Fibroblast of peridontal ligament (primary cell): Measurements from ENCODE around the gene HOXB7.

Experiments
- DNase-seq: peaks from one replicate; pipeline ENCODE4 v3.0.0-alpha.2; 2010; ENCODE audit errors: extremely low read depth

Gene HOXB7

DNA sequence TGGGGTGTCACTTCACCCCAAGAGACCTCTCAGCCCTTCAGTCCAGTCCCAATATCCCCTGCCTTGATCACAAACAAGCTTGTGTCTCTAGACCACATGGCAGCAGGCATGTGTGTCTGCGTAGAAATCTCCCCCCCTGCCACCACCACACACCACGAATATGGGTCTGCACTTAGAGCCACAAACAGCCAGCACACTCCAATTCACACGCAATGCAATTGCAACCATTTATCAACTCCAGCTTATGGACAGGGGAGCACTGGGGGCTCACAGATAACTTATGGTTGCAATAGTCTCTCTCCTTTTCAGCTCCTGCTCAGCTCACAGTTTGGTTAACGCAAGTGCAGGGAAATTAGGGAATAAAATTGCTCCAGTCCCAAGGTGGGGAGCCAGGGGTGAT, 12.8 kb upstream of the HOXB7 start:
- no peak for DNase-seq

DNA sequence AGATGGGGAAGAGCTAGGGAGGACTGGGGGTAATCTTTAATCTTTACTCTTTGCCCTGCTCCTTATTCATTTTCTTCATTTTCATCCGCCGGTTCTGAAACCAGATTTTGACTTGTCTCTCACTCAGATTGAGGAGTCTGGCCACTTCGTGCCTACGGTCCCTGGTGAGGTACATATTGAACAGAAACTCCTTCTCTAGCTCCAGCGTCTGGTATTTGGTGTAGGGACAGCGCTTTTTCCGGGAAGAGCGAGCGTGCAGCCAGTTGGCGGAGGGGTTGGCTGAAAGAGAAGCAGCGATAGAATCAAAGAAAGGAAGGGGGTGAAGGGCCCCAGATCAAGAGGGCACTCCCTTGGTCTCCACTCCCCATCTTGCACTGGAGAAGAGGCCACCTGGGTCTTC, 12.0 kb upstream of the HOXB7 start:
- no peak for DNase-seq

DNA sequence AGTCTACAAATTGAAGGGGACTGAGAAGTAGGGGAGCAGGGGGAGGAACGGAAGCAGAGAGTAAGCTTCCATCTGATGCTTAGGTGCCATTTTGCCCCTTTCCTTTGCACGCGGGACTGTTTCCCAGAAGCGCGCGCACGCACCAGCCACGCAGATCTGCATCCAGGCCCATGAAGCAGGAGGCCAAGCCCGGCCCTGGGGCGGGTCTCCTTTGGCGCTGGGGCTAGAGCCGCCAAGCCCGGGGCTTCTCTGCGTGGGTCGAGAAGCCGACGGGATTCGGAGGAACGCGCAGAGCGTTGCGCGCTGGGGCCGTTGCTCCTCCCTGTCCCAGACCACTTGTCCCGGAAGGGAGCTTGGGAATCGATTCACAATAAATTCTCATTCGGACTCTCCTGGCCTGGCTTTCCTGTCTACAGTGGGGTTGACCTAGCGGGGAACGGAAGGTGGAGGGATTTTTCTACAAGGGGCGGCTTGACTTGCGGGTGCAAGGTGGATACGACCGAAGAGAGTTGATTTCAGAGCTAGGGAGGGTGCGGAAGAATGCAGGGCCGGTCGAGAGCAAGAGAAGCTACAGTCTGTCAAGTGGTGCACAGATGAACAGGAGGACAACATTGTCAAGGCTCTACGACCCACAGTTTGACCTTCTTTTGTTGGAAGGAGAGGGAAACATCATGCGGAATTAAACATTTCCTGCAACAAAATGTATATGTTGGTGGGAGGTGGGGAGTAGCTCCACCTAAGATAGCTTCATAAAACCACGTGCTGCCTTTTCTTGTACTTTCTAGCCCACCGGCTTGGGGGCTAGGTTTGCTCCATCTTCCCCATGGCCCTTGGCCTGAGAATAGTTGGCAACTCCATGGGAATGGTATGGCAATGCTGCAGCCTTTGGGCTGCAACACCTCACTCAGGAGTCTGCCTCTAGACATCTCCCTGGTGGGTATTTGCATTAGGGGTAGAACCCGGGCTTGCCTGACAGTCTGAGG, 10.9 kb upstream of the HOXB7 start:
- no peak for DNase-seq

DNA sequence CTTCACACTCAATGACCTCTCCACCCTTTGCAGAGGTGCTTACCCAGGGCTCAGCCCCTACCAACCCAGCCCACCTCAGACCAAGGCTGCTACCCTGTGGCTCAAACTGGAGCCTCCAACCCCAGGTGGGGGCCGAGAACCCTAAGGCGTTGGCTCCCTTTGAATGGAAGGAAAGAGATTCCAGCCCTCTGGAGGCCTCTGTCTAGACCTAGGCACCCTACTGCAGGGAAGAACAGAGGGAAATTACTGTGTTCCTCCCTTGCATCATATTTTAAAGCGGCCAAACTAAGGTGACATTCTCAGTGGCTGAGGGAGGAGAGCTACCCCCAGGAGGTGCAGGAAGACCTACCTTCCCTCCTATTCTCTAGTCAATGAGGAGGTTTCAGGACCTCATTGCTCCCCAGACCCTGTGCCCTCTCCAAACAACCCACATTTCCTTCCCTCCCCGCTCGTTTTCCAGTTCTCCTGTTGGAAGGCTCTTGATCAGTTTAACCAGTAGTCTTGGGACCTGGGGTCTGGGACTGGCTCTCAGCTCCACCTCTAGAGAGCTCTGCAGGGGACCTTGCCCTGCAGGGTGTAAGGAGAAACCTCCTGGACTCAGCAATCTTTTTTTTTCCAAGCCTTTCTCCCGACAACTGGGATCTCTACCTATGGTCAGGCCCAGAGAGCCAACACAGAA, 9.8 kb upstream of the HOXB7 start:
- DNase-seq, result no peak

DNA sequence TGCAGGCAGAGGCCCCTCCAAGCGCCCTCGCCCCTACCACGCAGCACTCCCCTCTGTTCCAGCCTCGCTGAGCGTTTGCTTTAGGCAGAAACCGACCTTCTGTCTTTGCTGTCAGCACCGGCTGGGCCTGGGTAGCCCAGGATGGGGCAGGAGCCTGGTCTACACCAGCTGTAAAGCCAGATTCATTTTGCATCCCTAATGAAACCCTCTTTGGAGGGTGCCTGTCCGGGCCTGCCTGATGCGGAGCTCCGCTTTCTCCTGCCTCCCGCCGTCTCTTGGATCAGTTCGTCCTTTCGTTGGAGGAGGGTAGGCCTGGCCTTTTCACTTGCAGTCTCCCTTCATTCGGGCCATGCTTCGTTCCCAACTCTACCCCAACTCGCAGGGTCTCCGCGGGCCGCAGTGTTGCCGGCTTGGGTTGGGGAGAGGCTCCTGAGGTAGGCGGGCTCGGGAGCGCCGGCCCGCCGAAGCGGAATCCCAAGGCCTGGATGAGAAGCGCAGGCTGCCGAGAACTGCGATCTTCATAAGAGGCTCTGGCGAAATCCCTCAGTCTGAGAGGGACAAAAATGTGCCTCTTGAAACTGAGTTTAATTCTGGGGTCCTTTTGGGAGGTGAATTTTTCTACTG, 9.1 kb upstream of the HOXB7 start:
- no peak for DNase-seq

DNA sequence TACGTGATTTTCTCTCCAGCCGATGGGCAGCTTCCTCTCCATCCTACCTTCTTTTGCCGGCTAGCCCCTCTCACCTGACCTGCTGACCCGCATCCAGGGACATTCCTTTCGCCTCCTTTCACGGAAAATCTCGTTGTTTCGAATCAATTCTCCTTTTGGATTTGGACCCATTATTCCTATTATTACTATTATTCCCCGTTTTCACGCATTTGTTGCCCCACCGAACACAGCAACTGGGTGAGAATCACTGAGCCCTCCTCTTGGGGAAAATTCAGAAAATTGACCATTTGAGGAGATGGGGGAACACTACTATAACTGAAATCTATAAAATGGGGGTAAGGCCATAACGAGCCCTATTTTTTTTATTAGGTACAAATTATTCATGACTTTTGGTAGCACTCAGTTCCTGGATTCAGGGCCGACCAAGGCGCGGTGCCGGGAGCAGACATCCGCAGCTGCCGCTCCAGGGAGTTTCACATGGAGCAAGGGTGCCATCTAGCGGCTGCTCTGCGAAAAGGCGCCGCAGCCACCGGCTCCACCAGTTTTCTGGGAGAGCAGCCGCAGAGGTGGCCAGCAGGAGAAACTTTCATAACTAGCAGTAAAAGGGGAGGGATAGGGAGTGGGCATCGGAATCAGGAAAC, 7.6 kb upstream of the HOXB7 start:
- peak; percentile 75 for DNase-seq

DNA sequence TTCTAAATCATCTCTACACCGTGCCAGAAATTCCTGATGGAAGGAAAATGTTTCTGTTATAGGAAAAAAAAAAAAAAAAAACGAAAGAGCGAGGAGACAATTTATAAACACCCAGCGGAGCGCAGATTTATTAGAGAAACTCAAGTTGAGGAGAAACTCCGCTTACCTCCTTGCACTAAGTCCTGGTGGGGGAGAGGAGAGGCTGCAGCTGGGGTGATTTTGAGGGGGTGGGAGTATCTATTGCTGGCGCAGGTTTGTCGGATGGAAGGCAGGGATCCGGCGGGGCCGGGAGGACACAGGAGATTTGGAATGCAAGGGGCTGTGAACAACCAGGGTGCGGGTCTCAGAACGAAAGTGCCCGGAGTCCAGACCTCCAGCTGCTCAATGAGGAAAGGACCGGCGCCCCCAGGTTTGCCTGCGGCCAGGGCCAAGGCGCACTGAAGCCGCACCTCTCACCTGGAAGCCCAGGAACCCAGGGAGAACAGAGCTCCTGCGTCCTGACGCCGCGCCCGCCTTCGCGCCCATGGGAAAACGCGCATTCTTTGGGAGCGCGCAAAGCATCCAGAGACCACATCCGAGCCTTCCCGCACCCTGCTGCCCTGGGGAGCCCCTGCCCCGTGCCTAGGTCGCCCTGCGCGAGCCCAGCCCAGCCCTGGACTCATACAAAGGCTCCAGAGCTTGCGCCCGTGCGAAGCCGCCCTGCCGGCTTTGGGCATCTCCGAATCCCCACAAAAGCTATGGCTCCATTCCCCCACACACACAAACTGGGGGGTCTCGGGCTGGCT, 6.8 kb upstream of the HOXB7 start:
- DNase-seq, result no peak

DNA sequence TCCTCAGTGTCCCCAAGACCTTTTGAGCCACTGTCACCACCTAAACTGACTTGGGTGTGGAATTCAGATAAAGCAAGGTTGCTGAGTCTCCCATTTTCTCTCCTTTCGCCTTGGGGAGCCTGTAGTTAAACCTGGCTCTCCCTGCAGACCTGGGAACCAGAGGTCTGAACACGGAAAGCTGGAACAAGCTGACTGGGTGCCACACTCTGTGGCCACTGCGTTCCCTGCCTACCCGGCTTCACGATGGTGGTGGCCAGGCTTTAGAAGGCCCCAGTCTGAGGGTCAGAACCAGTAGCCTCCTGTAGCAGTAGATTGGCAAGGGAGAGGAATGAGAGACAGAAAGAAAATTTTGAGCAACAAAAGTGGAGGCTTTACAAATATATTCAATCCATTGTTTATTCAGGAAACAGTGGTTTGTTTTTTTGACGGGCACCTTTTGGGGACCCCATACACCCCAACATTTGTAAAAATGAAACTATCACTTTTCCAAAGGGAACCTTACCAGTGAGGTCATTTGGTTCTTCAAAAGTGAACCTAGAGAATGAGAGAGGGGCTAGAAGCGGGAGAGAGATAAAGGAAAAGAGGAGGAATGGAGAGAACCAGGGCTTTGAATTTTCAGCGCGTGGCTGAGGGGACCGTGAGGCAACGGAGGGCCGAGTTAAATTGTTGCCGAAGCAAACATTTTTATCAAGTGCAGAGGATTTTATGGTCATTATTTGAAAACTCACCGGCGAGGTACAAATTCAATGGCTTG, 6.1 kb upstream of the HOXB7 start:
- DNase-seq, result no peak

DNA sequence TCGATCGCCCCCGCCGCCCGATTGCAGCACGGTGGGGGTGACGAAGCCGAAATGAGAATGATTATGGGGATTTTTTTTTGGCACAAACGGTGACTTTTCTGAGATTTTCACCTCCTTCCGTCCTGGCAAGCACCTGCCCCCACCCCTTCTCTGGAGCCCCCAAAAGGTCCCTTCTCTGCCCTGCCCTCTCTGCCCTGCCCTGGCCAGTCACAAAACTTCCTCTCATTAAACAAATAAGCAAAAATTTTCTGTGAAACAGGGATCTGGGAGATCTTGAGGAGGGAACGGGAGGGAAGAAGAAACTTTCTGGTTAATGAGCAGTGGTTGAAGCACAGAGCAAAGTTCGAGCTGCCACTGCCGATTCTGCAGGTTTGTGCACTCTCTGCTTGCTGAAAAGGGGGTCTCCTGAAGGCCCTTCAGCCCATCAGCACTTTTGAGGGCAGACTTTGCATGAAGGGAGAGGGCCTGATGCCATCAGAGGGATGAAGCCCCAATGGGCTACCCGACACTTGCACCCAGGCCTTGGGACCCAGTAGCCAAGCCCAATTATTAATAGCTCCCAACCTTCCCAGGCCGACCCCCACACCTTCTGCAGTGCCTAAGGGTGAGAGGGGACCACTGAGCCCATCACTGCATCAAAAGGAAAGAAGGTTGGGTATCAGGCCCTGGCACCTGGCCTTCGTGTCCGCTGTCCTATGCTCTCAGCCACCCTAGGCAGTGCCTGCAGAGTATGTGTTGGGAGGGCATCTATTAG, 5.3 kb upstream of the HOXB7 start:
- DNase-seq, result no peak

DNA sequence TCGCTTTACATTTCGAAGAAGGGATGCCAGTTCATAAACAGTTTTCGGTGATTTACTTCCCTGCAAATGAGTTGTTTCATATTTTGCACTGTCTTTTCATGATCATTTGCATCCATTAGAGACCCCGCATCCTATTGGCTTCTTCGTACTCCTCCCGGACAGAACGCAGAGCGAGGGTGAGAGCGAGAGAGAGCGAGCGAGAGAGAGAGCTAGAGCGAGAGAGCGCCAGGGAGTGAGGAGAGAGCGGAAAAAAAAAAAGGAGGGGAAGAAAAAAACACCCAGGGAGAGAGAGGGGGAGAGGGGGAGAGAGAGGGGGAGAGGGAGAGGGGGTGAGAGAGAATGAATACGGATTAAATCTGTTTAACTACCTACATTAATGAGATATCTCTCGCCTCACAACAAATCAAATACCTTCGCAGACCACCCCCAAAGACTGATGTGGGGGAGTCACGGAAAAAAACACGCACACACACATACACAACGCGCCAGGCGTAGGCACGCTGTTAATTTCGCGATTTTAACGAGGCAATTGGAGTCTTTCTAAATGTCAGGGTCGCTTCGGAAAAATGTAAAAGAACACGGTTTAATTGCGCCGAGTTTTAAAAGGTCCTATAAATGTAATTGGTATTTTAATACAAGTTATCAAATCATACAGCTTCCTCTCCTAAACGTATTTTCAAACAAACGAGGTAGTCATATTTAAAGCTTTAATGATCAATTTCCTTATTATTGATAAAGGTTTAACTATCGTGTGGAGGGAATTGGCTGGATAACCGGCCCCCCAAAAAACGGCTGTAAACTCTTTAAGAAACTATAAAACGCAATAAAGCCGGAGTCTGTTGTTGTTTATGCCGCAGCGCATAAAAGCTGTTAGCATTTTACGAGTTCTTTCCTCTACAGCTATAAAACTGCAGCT, 4.5 kb upstream of the HOXB7 start, which contains the start of gene HOXB8:
HOXB8 (minus strand) TSS at position 246 of the 916 bp plus-strand sequence. CDS start 588 bp downstream, outside the sequence.
- DNase-seq, result no peak

DNA sequence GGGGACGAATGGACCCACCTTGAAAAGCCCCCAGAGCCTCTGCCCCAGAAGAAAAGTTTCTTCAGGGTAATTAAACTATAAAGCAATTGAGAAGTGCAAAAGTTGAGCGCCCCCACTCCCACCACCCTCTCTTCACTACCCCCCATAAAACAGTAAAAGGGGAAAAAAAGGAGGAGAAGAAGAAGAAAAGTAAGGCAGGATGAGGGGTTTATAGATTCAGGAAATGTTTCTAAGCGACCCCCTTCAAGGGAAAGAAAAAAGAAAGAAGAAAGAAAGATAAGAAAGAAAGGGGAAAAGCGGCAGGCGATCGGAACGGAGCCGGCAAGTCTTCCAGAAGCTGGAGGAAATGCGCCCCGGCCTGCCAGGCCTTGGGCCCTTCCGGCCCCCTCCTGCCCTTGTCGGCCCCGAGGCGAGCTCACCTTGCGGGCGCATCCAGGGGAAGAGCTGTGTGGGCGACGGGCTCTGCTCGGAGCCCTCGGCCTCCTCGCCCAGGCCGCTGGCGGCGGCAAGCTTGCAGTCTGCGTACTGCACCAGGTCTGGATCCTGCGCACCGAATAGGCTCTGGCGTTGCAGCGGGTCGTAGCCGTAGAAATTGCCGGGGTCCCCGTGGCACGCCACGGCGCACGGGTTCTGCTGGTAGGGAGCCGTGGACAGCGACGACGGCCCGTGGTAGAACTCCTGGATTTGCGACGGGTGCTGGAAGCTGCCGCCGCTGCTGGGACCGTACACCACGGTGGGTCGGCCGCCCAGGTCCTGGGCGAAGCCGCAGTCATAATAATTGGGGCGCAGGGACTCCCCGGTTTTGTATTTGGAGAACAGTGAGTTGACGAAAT, 3.3 kb upstream of the HOXB7 start:
- DNase-seq, result no peak

DNA sequence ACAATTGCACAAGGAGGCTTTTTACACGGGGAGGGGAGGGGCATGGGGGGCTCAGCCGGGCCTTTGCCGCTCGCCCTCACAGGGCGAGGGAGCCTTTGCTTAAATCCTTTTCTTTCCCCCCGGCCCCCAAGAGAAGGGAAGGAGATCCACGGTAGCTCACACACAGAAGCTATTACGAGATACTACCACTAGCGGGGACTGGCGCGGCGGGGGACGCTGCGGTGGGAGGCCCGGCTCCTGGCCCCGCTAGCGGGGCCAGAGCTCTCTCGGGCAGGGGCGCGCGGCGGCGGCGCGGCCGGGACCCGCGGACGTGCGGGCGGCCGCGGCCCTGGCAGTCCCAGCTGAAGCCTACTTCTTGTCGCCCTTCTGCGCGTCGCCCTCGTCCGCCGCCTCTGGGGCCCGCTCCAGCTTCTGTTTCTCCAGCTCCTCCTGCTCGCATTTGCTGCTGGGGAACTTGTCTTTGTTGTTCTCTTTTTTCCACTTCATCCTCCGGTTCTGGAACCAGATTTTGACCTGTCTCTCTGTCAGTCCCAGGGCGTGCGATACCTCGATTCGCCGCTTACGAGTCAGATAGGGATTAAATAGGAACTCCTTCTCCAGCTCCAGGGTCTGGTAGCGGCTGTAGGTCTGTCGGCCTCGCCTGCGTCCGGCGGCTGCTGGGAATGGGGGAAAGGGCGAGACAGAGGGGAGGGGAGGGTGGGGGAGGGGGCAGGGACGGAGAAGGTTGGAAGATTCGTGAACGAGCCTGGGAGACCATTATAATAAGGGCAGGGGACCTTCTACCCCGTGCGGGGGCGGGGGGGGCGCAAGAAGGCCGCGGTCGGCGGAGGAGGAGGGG, 2.3 kb upstream of the HOXB7 start:
- DNase-seq, result no peak

DNA sequence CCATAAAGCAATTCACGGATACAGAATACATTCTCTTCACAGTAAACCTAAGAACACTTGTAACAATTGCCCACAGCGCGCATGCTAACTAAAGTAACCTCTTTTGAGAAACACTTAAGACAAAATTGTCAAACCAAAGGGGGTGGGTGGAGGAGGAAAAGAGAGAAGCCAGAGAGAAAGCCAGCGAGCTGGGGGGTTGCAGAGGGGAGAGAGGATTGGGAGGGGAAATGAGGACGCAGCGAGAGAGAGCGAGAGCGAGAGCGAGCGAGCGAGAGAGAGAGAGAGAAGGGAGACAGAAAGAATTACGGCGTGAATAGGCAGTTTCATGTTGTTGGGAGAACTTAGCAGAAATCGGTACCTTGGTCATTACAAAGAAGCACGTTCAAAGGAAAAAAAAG, 1.6 kb upstream of the HOXB7 start:
- DNase-seq, result no peak

DNA sequence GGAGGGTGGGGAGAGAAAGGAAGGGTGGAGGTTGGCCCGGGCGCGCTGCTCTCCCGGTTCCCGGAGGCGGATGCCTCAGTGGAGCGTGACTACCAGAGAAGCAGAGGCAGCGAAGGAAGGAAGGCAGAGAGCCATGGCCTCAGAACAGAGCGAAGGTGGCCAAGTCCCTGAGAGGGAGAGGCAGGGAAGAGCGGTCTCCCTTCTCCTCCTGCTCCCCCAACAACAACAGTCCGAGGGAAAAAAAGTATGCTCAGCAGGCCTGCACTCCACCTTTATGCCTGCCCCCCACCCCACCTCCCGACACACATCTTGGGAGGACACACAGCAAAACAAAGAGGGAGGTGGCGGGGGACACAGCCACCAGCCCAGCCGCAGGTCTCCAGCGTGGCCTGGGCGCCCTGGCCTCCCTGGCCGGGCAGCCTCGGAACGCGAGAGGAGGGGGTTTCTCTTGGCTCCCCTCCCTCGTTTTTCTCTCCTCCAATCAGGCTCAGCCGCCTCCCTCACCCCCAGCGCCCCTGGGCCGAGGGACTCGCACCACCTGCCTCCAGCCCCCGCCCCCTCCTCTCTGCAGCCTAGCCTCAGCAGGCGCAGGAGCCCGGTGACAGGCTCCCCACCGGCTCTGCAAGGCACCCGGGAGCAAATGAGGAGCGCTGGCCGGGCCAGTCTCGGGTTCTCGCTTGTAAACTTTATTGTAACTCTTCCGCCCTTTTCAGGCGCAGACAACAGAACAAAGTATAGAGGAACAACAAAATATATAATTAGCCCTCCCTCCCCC, 1.1 kb upstream of the HOXB7 start:
- DNase-seq, result no peak

DNA sequence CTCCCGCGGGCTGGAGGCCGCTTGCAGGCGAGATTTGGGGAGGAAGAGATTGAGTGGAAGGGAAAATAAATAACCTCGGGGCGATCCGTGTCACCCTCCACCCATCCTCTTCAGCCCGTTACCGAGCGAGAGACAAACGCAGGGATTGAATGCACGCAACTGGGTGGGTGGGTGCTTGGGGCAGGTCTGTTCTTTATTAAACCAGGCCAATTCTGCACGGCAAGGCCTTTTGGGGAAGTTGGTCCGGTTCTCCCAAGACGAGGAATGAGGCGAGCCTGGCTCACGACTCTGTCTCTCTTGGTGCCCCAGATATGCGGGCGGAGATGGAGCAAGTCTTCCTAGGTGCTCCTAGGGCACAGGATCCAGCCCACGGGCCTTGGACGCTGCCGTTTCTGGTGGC, 396 bp upstream of the HOXB7 start:
- no peak for DNase-seq

DNA sequence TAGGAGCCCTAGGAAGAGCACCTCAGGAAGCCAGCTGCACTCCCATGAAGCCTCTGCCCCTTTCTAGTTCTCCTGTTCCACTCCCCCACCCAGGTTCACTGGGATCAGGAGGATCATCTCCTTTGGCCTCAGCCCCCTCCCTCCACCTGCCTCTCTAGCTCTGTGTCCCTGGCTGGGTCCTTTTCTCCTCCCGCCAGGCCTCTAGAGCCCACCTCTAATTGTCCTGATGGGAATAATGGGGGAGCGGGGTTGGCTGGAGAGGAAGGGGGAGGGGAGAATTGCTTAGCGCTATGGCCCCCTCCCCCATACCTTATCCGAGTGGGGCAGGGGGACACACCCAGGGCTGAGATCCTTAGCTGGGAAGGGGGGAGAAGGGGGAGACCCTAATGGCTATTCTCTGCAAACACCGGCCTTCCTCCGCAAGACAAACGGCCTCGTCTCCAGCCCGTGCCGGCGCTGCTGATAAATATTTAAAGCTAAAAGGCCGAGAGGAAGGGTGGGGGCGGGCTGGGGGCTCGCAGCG, 997 bp downstream of the HOXB7 start:
- DNase-seq, result no peak
